H1 (cell line): ENCODE measurements around the gene SHOX. TPM values are rescaled to one million over a fixed set of nuclear protein-coding genes. Genes with fewer than 3 reads are reported as not detected.

Experiments
- CTCF ChIA-PET: fragments of 300-600 bp; sonication (Branson Sonifier 250); formaldehyde crosslinking; loops from one replicate; lab custom pipeline; 2021; ENCODE audit not compliant: partially characterized antibody; lab: Charles Lee
- POLR2A ChIA-PET: fragments of 300-600 bp; sonication (Branson Sonifier 250); formaldehyde crosslinking; loops from one replicate; lab custom pipeline; 2021; ENCODE audit warnings: inconsistent platforms; ENCODE audit not compliant: partially characterized antibody; lab: Charles Lee
- DNase-seq, 2 experiments: peaks; one replicate each; pipeline versions ENCODE4 v3.0.0 to v3.0.0-alpha.2; 2010 to 2022; ENCODE audit warnings: low spot score in 2 of 2, low read depth in 1 of 2, mixed read lengths in 1 of 2
- FAIRE-seq: peaks from 2 replicates; lab custom pipeline; 2011; peaks lifted over from hg19 to GRCh38; lab: Jason Lieb, UNC
- H2AFZ ChIP-seq: 2 replicates; pipeline ENCODE4 v1.8.1; 2012; ENCODE audit warnings: low read length, inconsistent platforms
- H2AK5ac ChIP-seq: 2 replicates; pipeline ENCODE4 v1.6.1; 2013; ENCODE audit warnings: low read depth, low read length
- H2BK120ac ChIP-seq: replicated peaks from 2 replicates; pipeline ENCODE3; 2013; ENCODE audit warnings: low read depth, low read length, inconsistent platforms
- H2BK12ac ChIP-seq: 2 replicates; pipeline ENCODE4 v1.6.1; 2013; ENCODE audit warnings: low read depth, low read length
- H2BK15ac ChIP-seq: 2 replicates; pipeline ENCODE4 v1.6.1; 2013; ENCODE audit warnings: low read length
- H2BK20ac ChIP-seq: 2 replicates; pipeline ENCODE4 v1.6.1; 2013; ENCODE audit warnings: low read length
- H2BK5ac ChIP-seq: 2 replicates; pipeline ENCODE4 v1.6.1; 2013; ENCODE audit warnings: low read depth, low read length
- H3K14ac ChIP-seq: 2 replicates; pipeline ENCODE4 v1.6.1; 2013; ENCODE audit warnings: inconsistent platforms; ENCODE audit not compliant: insufficient read length
- H3K18ac ChIP-seq: 2 replicates; pipeline ENCODE4 v1.6.1; 2013; ENCODE audit warnings: low read length; ENCODE audit errors: extremely low read depth
- H3K23ac ChIP-seq: 2 replicates; pipeline ENCODE4 v1.6.1; 2013; ENCODE audit warnings: inconsistent platforms; ENCODE audit not compliant: insufficient read length
- H3K23me2 ChIP-seq: 2 replicates; pipeline ENCODE4 v1.6.1; 2013; ENCODE audit warnings: low read depth, low read length
- H3K27ac ChIP-seq: 2 replicates; pipeline ENCODE4 v1.6.1; 2011; ENCODE audit warnings: low read depth, low read length, inconsistent platforms
- H3K27me3 ChIP-seq, 4 experiments: replicated peaks in 1 of 4; 1 replicate in 1 of 4; 2 replicates in 3 of 4; pipeline versions ENCODE4 v1.6.1 to v1.8.1; 2011 to 2013; ENCODE audit warnings: low read length in 3 of 4, mild to moderate bottlenecking in 3 of 4, inconsistent platforms in 2 of 4, mixed read lengths in 2 of 4, moderate library complexity in 1 of 4; ENCODE audit not compliant: control insufficient read depth in 3 of 4, insufficient read depth in 3 of 4; ENCODE audit errors: extremely low read depth in 1 of 4
- H3K36me3 ChIP-seq, 4 experiments: 2 replicates each; pipeline versions ENCODE4 v1.6.1 to v1.8.1; 2011 to 2013; ENCODE audit warnings: mild to moderate bottlenecking in 4 of 4, low read length in 3 of 4, moderate library complexity in 2 of 4, control low read depth in 1 of 4, inconsistent platforms in 1 of 4; ENCODE audit not compliant: insufficient read depth in 4 of 4, control insufficient read depth in 2 of 4
- H3K4ac ChIP-seq: replicated peaks from 2 replicates; pipeline ENCODE3; 2013; ENCODE audit warnings: low read length, low read depth, mixed read lengths, inconsistent platforms; ENCODE audit not compliant: insufficient read length
- H3K4me1 ChIP-seq, 4 experiments: replicated peaks in 1 of 4; 1 replicate in 1 of 4; 2 replicates in 3 of 4; pipeline versions ENCODE4 v1.6.1 to v1.8.1; 2011 to 2013; ENCODE audit warnings: low read length in 3 of 4, inconsistent platforms in 2 of 4, mixed read lengths in 1 of 4; ENCODE audit not compliant: insufficient read depth in 4 of 4, control insufficient read depth in 3 of 4
- H3K4me2 ChIP-seq, 2 experiments: 2 replicates each; pipeline versions ENCODE4 v1.6.1 to v1.8.1; 2011 to 2013; ENCODE audit warnings: low read depth in 2 of 2, low read length in 2 of 2, control low read depth in 1 of 2, inconsistent platforms in 1 of 2, mild to moderate bottlenecking in 1 of 2; ENCODE audit not compliant: insufficient read depth in 1 of 2
- H3K4me3 ChIP-seq, 4 experiments: fragments of 200-600, 300-600 bp in 1 of 4; sonication (generic), shearing (Covaris generic), sonication (Bioruptor Twin) in 1 of 4; 2 replicates each; pipeline versions ENCODE4 v1.5.1 to v1.8.1; 2011 to 2016; ENCODE audit warnings: low read length in 4 of 4, low read depth in 3 of 4, control low read depth in 2 of 4, inconsistent platforms in 2 of 4, mild to moderate bottlenecking in 2 of 4, mixed read lengths in 1 of 4, moderate library complexity in 1 of 4; ENCODE audit not compliant: insufficient read depth in 2 of 4; ENCODE audit errors: extremely low read depth in 1 of 4
- H3K56ac ChIP-seq: replicated peaks from 2 replicates; pipeline ENCODE3; 2013; ENCODE audit warnings: low read depth, mild to moderate bottlenecking, mixed read lengths, low read length, inconsistent platforms; ENCODE audit not compliant: insufficient read length
- H3K79me1 ChIP-seq: 2 replicates; pipeline ENCODE4 v1.6.1; 2013; ENCODE audit warnings: low read depth, low read length, control low read depth
- H3K79me2 ChIP-seq, 2 experiments: 2 replicates each; pipeline versions ENCODE4 v1.6.1 to v1.8.1; 2012 to 2013; ENCODE audit warnings: low read length in 2 of 2, mild to moderate bottlenecking in 2 of 2, inconsistent platforms in 1 of 2; ENCODE audit not compliant: insufficient read depth in 2 of 2, control insufficient read depth in 1 of 2
- H3K9ac ChIP-seq, 4 experiments: replicated peaks in 1 of 4; 1 replicate in 1 of 4; 2 replicates in 3 of 4; pipeline versions ENCODE4 v1.6.1 to v1.8.1; 2011 to 2013; ENCODE audit warnings: low read depth in 3 of 4, low read length in 3 of 4, control low read depth in 2 of 4, mild to moderate bottlenecking in 2 of 4, moderate library complexity in 2 of 4, inconsistent platforms in 1 of 4; ENCODE audit errors: extremely low read depth in 1 of 4
- H3K9me3 ChIP-seq, 2 experiments: 2 replicates each; pipeline versions ENCODE4 v1.6.1 to v1.8.1; 2012 to 2013; ENCODE audit warnings: mild to moderate bottlenecking in 2 of 2, moderate library complexity in 2 of 2, control low read depth in 1 of 2, inconsistent platforms in 1 of 2, low read depth in 1 of 2, low read length in 1 of 2, mixed read lengths in 1 of 2; ENCODE audit not compliant: insufficient read depth in 2 of 2
- H4K20me1 ChIP-seq, 2 experiments: replicated peaks in 1 of 2; 2 replicates each; pipeline versions ENCODE3 to v1.8.1; 2011 to 2013; ENCODE audit warnings: inconsistent platforms in 2 of 2, low read length in 2 of 2, mild to moderate bottlenecking in 1 of 2; ENCODE audit not compliant: insufficient read depth in 2 of 2, control insufficient read depth in 1 of 2
- H4K5ac ChIP-seq: 2 replicates; pipeline ENCODE4 v1.6.1; 2013; ENCODE audit warnings: low read length, low read depth, mixed read lengths, inconsistent platforms; ENCODE audit not compliant: insufficient read length
- H4K8ac ChIP-seq: 2 replicates; pipeline ENCODE4 v1.8.0; 2013; ENCODE audit warnings: mild to moderate bottlenecking, moderate library complexity, low read length, inconsistent platforms; ENCODE audit not compliant: insufficient read depth; ENCODE audit errors: extremely low read depth
- H4K91ac ChIP-seq: replicated peaks from 2 replicates; pipeline ENCODE3; 2013; ENCODE audit warnings: low read length, mixed read lengths, inconsistent platforms; ENCODE audit not compliant: insufficient read length
- CBX5 ChIP-seq: fragments of 300-800, 300-1000 bp; sonication (generic); IDR thresholded peaks from 2 replicates; pipeline ENCODE4 v1.7.1; 2016; ENCODE audit warnings: antibody characterized with exemption, low read length, low read depth
- WGBS, 2 experiments: shearing (Covaris generic) in 1 of 2; methylation state at CpG; one replicate each; pipeline versions ENCODE4 v1.1.6 to v1.1.7; 2013 to 2015; ENCODE audit warnings: low lambda C conversion rate in 2 of 2, mixed read lengths in 2 of 2, inconsistent platforms in 1 of 2, low coverage in 1 of 2, missing lambda C conversion rate in 1 of 2; ENCODE audit not compliant: insufficient replicate concordance in 2 of 2, insufficient coverage in 1 of 2, insufficient read length in 1 of 2; ENCODE audit errors: extremely low coverage in 1 of 2, missing lambda C conversion rate in 1 of 2; 5-methylcytosine and 5-hydroxymethylcytosine counted together
- polyA plus RNA-seq, 7 experiments: library from polyadenylated mRNA; depleted of rRNA in 3 of 7; stranded (reverse) in 5 of 7; unstranded in 2 of 7; fragments of >200 nt in 5 of 7; fragments of 200-250 nt in 2 of 7; gene quantifications; 1 replicate in 5 of 7; 2 replicates in 1 of 7; 4 replicates in 1 of 7; pipeline versions ENCODE4 v1.2.1 to v1.2.3, GENCODE V29; 2011 to 2013; ENCODE audit warnings: missing spikeins in 2 of 7, mixed read lengths in 2 of 7
- total RNA-seq: library from RNA; stranded (reverse); fragmentation: NEBNext Ultra II Directional; extraction: Animal tissue kit (Norgen Biotek cat#: 25700); gene quantifications from 2 replicates; pipeline ENCODE4 v1.2.1, GENCODE V29; 2021

Gene SHOX
- total and polyA plus RNA-seq, 2 of the 8 experiments (the other 6 are each of a cell fraction or from before 2014, with no cell fraction given): 0.05 to 0.15 TPM

GRCh38 chrX:584572-584971 lies 46.0 kb upstream of the SHOX start:
- POLR2A ChIA-PET: no interaction called here
- 43 to 80% methylated on average over 1 of the region's 1 CpG for WGBS, 2 experiments
- no peak for TF ChIP-seq CBX5

More at GRCh38 chrX:584572-584971, 46.0 kb upstream of the SHOX start:
- H3K14ac ChIP-seq: no peak overlapping the region
- no peaks in the 10 kb centered on the region for H4K20me1 ChIP-seq
- H2BK15ac ChIP-seq: no peak overlapping the region
- no peak overlapping the region for H3K23ac ChIP-seq
- H2BK20ac ChIP-seq: no peak overlapping the region
- peak overlapping the region; percentile 39; the same call in 1 of the 2 replicates for H2BK12ac ChIP-seq
- H3K23me2 ChIP-seq: peaks cover 2% of the 10 kb centered on the region; the same call in 1 of the 2 replicates
- FAIRE-seq (no peak), DNase-seq (peak in 1 of 2 experiments; percentile 4)
- no peak overlapping the region for H3K9ac ChIP-seq
- no peak overlapping the region for H3K56ac ChIP-seq
- H3K4me1 ChIP-seq: peaks cover 0 to 5% (median 4%) of the 10 kb centered on the region in 4 experiments; a peak in 5 of 7 replicates
- no peak overlapping the region for H2AK5ac ChIP-seq
- no peaks in the 10 kb centered on the region for H3K36me3 ChIP-seq
- H2BK120ac ChIP-seq: no peak overlapping the region
- H3K27me3 ChIP-seq: 0 out of 7 replicates have a peak, but pooled peaks cover 0 to 2% (median 0%) of the 10 kb centered on the region in 4 experiments
- no peak overlapping the region for H3K18ac ChIP-seq
- no peak overlapping the region for H3K27ac ChIP-seq
- peak overlapping the region; percentile 16 for H4K91ac ChIP-seq
- CTCF ChIA-PET: no interaction called here
- no peaks in the 10 kb centered on the region for H3K79me2 ChIP-seq
- H2AFZ ChIP-seq: peak overlapping the region; percentile 73; the same call in 1 of the 2 replicates
- no peaks in the 10 kb centered on the region for H3K9me3 ChIP-seq
- no peak overlapping the region; a peak in 1 of 4 replicates for H3K4me2 ChIP-seq
- H3K4ac ChIP-seq: no peak overlapping the region
- no peak overlapping the region for H2BK5ac ChIP-seq
- no peaks in the 10 kb centered on the region for H3K79me1 ChIP-seq
- no peak overlapping the region for H3K4me3 ChIP-seq
- no peak overlapping the region for H4K5ac ChIP-seq
- no peak overlapping the region for H4K8ac ChIP-seq
